RWPE2 (cell line): ENCODE measurements around the gene PSME4.
"Not testable (repeated sequence)": the region's sequence is repeated elsewhere in the genome, so short reads cannot be mapped to it uniquely, and the experiment has no call there.

Experiments
- ATAC-seq: fragments of 200-7000 bp; cut with Tn5 transposase; 3 replicates; pipeline ENCODE4 v1.9.1; 2021; ENCODE audit warnings: low read depth
- DNase-seq: peaks from one replicate; pipeline ENCODE4 v3.0.0-alpha.2; 2020; ENCODE audit warnings: low spot score
- H3K27ac ChIP-seq: fragments of 450-650 bp; 2 replicates; pipeline ENCODE4 v1.5.1; 2017; ENCODE audit warnings: mild to moderate bottlenecking; ENCODE audit not compliant: poor library complexity, severe bottlenecking
- H3K27me3 ChIP-seq: fragments of 250-450 bp; sonication (Bioruptor Pico); 2 replicates; pipeline ENCODE4 v1.5.1; 2021; ENCODE audit warnings: mild to moderate bottlenecking, moderate library complexity; ENCODE audit not compliant: insufficient read depth, poor library complexity, severe bottlenecking
- H3K36me3 ChIP-seq: fragments of 250-450 bp; sonication (Bioruptor Pico); 2 replicates; pipeline ENCODE4 v1.5.1; 2020; ENCODE audit warnings: low read depth, mild to moderate bottlenecking, moderate library complexity
- H3K4me1 ChIP-seq: fragments of 250-450 bp; sonication (Bioruptor Pico); 2 replicates; pipeline ENCODE4 v1.5.1; 2021; ENCODE audit warnings: mild to moderate bottlenecking, moderate library complexity; ENCODE audit not compliant: insufficient read depth, poor library complexity, severe bottlenecking
- H3K4me3 ChIP-seq: fragments of 250-450 bp; sonication (Bioruptor Pico); 2 replicates; pipeline ENCODE4 v1.5.1; 2021; ENCODE audit warnings: mild to moderate bottlenecking, moderate library complexity; ENCODE audit not compliant: severe bottlenecking
- H3K9me3 ChIP-seq: fragments of 250-450 bp; sonication (Bioruptor Pico); 2 replicates; pipeline ENCODE4 v1.5.1; 2021; ENCODE audit warnings: mild to moderate bottlenecking, moderate library complexity; ENCODE audit not compliant: severe bottlenecking
- TF ChIP-seq, protein P1 (sequence below): fragments of 450-650 bp; IDR thresholded peaks from one replicate; pipeline ENCODE4 v1.5.1; 2017; ENCODE audit warnings: mild to moderate bottlenecking, moderate library complexity; ENCODE audit not compliant: poor library complexity, severe bottlenecking

Gene PSME4

DNA sequence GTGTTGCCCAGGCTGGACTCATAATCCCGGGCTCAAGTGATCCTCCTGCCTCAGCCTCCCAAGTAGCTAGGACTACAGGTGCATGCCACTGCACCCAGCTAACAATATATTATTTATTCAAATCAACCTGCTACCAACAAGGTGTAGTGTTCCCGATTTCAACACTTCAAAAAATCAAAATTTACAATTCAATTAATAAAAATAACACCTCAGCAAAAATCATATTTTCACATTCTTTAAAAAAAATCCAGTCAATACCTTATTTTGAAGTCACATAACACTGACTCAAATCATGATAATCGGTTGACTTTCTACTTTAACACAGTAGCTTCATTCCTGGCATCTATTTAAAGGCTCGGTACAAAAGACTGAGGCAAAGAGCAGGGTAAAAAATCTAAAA, 118.3 kb downstream of the PSME4 start:
- H3K9me3 ChIP-seq = no peaks in the 10 kb centered on the region
- DNase-seq = no peak
- H3K4me1 ChIP-seq = no peaks in the 10 kb centered on the region
- H3K27ac ChIP-seq = no peak overlapping the region
- TF ChIP-seq, protein P1, sequence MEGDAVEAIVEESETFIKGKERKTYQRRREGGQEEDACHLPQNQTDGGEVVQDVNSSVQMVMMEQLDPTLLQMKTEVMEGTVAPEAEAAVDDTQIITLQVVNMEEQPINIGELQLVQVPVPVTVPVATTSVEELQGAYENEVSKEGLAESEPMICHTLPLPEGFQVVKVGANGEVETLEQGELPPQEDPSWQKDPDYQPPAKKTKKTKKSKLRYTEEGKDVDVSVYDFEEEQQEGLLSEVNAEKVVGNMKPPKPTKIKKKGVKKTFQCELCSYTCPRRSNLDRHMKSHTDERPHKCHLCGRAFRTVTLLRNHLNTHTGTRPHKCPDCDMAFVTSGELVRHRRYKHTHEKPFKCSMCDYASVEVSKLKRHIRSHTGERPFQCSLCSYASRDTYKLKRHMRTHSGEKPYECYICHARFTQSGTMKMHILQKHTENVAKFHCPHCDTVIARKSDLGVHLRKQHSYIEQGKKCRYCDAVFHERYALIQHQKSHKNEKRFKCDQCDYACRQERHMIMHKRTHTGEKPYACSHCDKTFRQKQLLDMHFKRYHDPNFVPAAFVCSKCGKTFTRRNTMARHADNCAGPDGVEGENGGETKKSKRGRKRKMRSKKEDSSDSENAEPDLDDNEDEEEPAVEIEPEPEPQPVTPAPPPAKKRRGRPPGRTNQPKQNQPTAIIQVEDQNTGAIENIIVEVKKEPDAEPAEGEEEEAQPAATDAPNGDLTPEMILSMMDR = no peak
- no peaks in the 10 kb centered on the region for H3K27me3 ChIP-seq
- ATAC-seq = no peak
- peaks cover 2% of the 10 kb centered on the region; the same call in 1 of the 2 replicates for H3K36me3 ChIP-seq
- no peak overlapping the region for H3K4me3 ChIP-seq

DNA sequence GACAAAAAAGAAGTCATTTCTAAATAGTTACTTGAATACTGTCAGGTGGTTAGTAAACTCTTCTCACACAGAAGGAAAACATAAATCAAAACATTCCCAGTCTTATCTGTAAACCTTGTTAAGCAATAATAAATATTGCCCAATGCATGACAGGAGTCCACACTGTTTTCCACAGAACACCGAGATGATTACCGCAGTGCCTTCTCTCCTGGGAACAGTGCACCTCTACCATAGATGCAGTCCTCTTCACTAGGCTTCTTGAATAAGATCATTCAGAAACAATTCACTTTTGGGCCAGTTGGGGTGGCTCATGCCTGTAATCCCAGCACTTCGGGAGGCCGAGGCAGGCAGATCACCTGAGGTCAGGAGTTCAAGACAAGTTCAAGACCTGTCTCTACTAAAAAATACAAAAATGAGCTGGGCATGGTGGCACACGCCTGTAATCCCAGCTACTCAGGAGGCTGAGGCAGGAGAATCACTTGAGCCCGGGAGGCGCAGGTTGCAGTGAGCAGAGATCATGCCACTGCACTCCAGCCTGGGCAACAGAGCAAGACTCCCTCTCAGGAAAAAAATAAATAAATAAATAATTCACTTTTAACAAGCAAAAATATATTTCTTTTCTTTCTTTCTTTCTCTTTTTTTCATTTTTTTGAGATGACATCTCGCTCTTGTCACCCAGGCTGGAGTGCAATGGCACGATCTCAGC, 119.6 kb downstream of the PSME4 start:
- not testable (repeated sequence) for H3K4me3 ChIP-seq, DNase-seq, H3K9me3 ChIP-seq, H3K4me1 ChIP-seq, ATAC-seq, H3K27me3 ChIP-seq, H3K27ac ChIP-seq, H3K36me3 ChIP-seq

DNA sequence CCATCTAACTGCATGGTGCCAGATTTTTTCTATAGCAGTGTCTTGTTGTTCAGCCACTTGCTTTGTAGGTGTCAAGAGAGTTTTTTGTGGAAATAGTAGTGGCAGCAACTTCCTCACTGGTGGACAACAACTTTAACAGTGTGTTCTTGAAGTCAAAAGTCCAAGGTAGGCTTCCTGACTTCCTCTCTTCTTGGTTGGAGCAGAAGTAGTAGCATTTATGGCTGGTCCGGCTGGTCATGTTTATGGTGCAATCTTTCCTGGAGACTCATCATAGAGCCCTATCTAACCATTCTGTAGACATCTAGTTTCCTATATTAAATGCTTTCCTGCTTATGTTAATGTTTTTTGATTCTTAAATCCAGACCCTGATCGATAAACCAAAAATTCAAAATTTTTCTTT, 122.7 kb downstream of the PSME4 start:
- H3K4me1 ChIP-seq = no peaks in the 10 kb centered on the region
- ATAC-seq (no peak), DNase-seq (no peak)
- H3K4me3 ChIP-seq = no peak overlapping the region
- TF ChIP-seq, protein P1 = no peak
- no peaks in the 10 kb centered on the region for H3K27me3 ChIP-seq
- peaks cover 2% of the 10 kb centered on the region; the same call in 1 of the 2 replicates for H3K36me3 ChIP-seq
- no peak overlapping the region for H3K27ac ChIP-seq
- H3K9me3 ChIP-seq = no peaks in the 10 kb centered on the region

DNA sequence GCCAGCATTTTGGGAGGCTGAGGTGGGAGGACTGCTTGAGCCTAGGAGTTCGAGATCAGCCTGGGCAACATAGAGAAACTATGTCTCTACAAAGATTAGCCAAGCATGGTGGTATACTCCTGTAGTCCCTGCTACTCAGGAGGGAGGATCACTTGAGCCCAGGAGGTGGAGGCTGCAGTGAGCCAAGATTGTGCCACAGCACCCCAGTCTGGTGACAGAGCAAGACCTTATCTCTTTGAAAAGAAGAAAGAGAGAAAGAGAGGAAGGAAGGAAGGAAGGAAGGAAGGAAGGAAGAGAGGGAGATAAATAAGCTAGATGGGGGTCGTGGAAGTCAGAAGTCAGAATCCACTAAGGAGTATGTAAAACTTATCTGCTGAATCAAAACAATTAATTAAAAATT, 127.2 kb downstream of the PSME4 start:
- TF ChIP-seq, protein P1 = no peak
- H3K27ac ChIP-seq = no peak overlapping the region
- no peaks in the 10 kb centered on the region for H3K4me1 ChIP-seq
- no peak overlapping the region for H3K4me3 ChIP-seq
- H3K36me3 ChIP-seq = no peaks in the 10 kb centered on the region
- no peaks in the 10 kb centered on the region for H3K9me3 ChIP-seq
- H3K27me3 ChIP-seq = no peaks in the 10 kb centered on the region
- no peak for DNase-seq
- no peak for ATAC-seq

DNA sequence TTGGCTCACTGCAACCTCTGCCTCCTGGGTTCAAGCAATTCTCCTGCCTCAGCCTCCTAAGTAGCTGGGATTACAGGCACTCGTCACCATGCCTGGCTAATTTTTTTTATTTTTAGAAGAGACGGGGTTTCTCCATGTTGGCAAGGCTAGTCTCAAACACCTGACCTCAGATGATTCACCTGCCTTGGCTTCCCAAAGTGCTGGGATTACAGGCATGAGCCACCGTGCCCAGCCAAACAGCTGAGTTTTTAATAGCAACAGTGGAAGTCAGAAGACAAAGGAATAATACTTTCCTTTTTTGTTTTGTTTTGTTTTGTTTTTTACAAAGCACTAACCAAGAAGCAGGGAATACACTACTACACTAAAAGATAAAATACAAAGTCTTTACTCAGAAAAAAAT, 127.9 kb downstream of the PSME4 start:
- Histone ChIP-seq H3K4me1 (no peaks in the 10 kb centered on the region), H3K36me3 (no peaks in the 10 kb centered on the region), H3K9me3 (no peaks in the 10 kb centered on the region), H3K4me3 (no peak overlapping the region), H3K27ac (no peak overlapping the region), H3K27me3 (no peaks in the 10 kb centered on the region)
- no peak for ATAC-seq
- TF ChIP-seq, protein P1 = no peak
- DNase-seq = no peak

DNA sequence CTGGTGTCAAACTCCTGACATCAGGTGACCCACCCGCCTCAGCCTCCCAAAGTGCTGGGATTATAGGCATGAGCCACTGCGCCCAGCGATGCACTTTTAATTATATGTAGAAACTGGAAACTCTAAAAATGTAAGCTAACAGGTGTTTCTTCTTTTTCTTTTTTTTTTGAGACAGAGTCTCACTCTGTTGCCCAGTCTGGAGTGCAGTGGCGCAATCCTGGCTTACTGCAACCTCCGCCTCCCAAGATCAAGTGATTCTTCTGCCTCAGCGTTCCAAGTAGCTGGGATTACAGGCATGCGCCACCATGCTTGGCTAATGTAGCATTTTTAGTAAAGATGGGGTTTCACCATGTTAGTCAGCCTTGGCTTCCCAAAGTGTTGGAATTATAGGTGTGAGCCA, 129.1 kb downstream of the PSME4 start:
- not testable (repeated sequence) for H3K27ac ChIP-seq, H3K4me1 ChIP-seq, DNase-seq, H3K9me3 ChIP-seq, H3K27me3 ChIP-seq, H3K4me3 ChIP-seq, ATAC-seq, H3K36me3 ChIP-seq
